ENCODE results near the gene KCND3. TPM values are rescaled to one million over a fixed set of nuclear protein-coding genes. Genes with fewer than 3 reads are reported as not detected.

The KCND3 gene
- polyA plus RNA-seq, 6 donors from 2014 or later = 0.03 to 0.11 TPM; not detected in 4

DNA sequence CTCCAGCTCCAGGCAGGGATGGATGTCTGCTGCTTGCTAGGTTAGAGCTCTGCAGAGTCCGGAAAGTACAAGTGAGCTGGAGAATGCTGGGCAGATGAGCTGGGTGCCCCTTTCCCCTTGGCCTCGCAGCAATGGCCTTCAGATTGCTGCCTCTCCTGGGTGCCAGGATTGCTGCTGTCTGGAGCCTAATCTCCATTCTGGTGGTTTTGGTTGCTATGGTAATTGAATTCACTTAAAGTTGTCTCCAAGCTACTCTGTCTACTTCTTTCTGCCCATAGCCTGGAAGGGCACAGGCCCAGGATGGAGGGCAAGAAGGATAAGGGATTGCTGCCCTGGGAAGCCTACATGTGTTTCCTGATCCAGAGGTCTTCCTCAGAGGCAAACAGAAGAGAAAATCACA, 14.6 kb upstream of the KCND3 start:
- ATAC-seq (ENCODE audit: low read depth in 2 of 2) (no peak), DNase-seq (no peak)
- H3K27me3 Mint-ChIP-seq = peaks cover 18 to 51% (median 49%) of the 10 kb centered on the region in 3 donors
- H3K36me3 Mint-ChIP-seq = no peaks in the 10 kb centered on the region
- H3K27ac Mint-ChIP-seq = no peak overlapping the region
- H3K9me3 Mint-ChIP-seq = no peaks in the 10 kb centered on the region
- H3K4me1 Mint-ChIP-seq = peaks cover 0 to 3% (median 0%) of the 10 kb centered on the region in 3 donors
- no peak overlapping the region for H3K4me3 Mint-ChIP-seq

DNA sequence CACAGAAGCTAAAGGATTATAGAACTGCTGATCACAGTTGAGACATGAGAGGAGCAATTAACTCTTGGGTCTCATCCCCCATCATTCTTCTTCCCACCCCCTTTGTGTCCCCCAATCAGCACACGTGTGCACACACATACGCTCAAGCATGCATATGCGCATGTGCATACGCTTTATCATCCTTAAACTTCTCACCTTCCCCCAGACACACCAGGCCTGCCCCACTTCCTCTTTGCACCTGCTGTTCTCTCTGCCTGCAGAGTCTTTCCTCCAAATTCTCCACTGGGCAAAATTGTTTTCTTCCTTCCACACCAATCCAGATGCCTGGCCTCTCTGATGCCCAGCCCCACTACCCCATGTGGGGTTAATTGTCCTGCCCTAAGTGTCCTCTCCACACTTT, 13.0 kb upstream of the KCND3 start:
- H3K4me1 Mint-ChIP-seq = peaks cover 0 to 3% (median 0%) of the 10 kb centered on the region in 3 donors
- H3K9me3 Mint-ChIP-seq = no peaks in the 10 kb centered on the region
- H3K36me3 Mint-ChIP-seq = no peaks in the 10 kb centered on the region
- ATAC-seq (ENCODE audit: low read depth in 2 of 2) (no peak), DNase-seq (no peak)
- no peak overlapping the region for H3K27ac Mint-ChIP-seq
- H3K27me3 Mint-ChIP-seq = peaks cover 22 to 49% (median 45%) of the 10 kb centered on the region in 3 donors
- no peak overlapping the region for H3K4me3 Mint-ChIP-seq

DNA sequence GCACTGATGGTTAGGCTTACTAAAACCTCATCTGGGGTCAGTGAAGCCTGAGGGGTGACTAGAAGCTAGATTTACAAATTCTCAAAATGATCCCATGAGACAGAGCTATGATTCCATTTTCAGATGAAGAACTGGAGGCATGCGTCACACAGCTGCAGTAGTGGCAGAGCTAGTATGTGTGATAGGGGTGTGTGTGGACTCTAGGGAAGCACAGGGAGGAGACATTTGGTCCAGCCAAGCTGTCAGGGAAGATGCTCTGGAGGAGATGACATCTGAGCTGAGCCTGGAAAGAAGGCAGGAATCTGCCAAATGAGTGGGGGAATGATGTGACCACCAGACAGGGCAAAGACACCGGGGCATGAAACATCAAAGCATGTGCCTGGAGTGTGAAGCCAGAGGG, 12.0 kb upstream of the KCND3 start:
- no peak overlapping the region for H3K4me3 Mint-ChIP-seq
- H3K27me3 Mint-ChIP-seq = peaks cover 27 to 46% (median 46%) of the 10 kb centered on the region in 3 donors

DNA sequence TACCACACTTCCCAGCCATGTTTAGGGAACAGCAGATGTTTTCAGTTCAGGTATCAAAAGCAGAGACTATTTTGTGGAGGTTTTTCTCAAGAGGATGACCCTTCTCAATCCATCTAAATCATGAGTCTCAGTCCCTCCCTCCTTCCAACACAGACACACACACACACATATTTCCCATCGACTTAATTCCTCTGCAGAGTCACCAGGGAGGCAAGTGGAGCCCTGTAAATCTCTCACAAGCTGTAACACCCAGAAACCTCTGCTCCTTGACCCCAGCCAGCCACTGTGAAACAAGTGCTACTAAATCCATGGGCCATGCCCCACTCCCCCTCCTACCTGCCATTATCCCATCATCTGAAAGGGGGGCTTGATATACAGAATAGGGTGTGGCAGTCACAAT, 10.6 kb upstream of the KCND3 start:
- Mint-ChIP-seq H3K4me1 (peaks cover 0 to 3% (median 0%) of the 10 kb centered on the region in 3 donors), H3K27me3 (peaks cover 31 to 44% (median 42%) of the 10 kb centered on the region in 3 donors), H3K4me3 (no peak overlapping the region), H3K36me3 (no peaks in the 10 kb centered on the region), H3K27ac (no peak overlapping the region), H3K9me3 (no peaks in the 10 kb centered on the region)
- ATAC-seq (ENCODE audit: low read depth in 2 of 2) = no peak
- DNase-seq = no peak

More for the DNA sequence above, 12.0 kb upstream of the KCND3 start:
- Mint-ChIP-seq H3K9me3 (no peaks in the 10 kb centered on the region), H3K36me3 (no peaks in the 10 kb centered on the region), H3K27ac (no peak overlapping the region), H3K4me1 (peaks cover 0 to 3% (median 0%) of the 10 kb centered on the region in 3 donors)
- no peak for ATAC-seq (ENCODE audit: low read depth in 2 of 2)
- DNase-seq = no peak

DNA sequence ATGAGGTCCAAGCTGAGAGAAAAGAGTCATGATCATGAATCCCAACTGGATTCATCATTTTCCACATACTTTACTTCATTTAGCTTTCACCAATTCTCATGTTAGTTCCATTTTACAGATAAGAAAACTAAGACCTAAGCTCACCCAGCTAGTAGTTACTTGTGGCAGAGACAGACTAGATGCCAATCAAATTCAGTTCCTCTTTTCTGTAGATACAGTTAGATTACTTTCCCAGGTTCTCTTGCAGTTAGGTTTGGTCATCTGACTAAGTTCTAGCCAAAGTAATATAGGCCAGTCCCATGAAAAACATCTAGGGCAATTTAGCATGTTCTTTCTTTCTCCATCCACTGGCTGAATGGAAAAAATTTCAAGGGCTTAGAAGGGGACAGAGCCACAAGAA, 8.9 kb upstream of the KCND3 start:
- H3K9me3 Mint-ChIP-seq = no peaks in the 10 kb centered on the region
- no peak overlapping the region for H3K4me3 Mint-ChIP-seq
- no peak overlapping the region for H3K27ac Mint-ChIP-seq
- H3K27me3 Mint-ChIP-seq = peaks cover 34 to 57% (median 55%) of the 10 kb centered on the region in 3 donors
- no peaks in the 10 kb centered on the region for H3K36me3 Mint-ChIP-seq
- H3K4me1 Mint-ChIP-seq = peaks cover 0 to 3% (median 0%) of the 10 kb centered on the region in 3 donors
- no peak for ATAC-seq (ENCODE audit: low read depth in 2 of 2)
- no peak for DNase-seq

DNA sequence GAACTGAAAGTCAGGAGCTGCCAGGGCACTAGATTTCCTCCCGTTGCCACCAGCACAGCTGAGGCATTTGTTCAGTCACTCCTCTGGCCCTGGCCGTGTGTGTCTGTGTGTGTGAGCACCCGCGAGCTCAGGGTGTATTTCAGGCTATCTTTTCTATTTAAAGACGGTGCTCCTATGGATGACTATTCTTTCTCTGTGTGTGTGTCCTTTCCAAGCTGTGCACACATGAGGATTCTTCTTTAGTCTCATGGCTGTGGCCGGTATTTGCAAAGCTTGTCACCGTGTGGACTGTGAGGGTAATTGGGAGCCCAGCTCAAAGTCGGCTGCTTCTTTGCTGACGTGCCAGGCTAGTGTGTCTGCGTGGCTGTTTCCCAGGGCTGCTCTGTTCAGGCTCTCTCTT, 3.0 kb upstream of the KCND3 start:
- no peak overlapping the region for H3K27ac Mint-ChIP-seq
- ATAC-seq (ENCODE audit: low read depth in 2 of 2) (no peak), DNase-seq (no peak)
- H3K27me3 Mint-ChIP-seq = peaks cover 50 to 67% (median 58%) of the 10 kb centered on the region in 3 donors
- peaks cover 5 to 30% (median 15%) of the 10 kb centered on the region in 3 donors for H3K4me1 Mint-ChIP-seq
- H3K9me3 Mint-ChIP-seq = no peaks in the 10 kb centered on the region
- H3K36me3 Mint-ChIP-seq = no peaks in the 10 kb centered on the region
- peak overlapping the region in 3 of 8 donors; percentile 9 to 65 (median 12) for H3K4me3 Mint-ChIP-seq

DNA sequence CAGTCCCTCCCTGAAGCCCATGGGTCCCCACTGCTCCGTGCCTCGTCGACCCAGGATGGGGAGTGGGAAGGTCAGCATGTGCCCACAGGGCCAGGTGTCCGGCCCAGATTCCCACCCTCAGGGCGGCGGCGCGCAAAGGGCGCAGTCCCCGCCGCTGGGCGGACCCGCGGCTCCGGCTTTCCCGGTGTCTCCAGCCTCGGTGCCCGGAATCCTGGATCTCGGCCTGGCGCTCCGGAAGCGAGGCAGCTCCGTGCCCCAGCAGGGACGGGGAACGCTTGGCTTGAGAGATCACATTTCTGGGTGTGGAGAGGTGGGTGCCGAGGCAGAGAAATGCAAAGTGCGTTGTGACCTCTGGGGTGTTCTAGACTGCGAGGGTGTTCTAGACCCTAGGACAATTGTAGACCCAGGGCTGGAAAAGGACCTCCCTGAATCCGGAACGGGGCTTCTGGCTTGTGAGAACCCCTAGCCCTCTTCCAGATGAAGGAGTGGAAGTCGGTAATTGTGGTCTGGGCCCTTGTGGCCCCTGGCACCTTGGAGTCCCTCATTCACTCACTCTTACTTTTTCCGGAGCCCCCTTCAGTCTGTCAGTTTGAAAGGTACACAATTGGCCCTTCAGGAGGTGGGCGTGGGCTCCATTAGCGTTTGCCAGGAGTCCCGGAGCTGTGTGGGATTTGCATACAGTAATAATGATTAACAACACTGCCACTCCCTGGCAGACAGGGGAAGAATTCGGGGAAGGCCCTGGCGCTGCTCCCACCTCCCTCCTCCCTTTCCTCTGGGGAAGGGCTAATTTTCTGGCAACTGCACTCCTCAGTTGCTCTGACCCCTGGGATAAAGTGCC, 1.6 kb upstream of the KCND3 start:
- H3K4me1 Mint-ChIP-seq = peaks cover 5 to 30% (median 15%) of the 10 kb centered on the region in 3 donors
- H3K4me3 Mint-ChIP-seq = peak overlapping the region in 7 of 8 donors; percentile 49 to 80 (median 57)
- no peaks in the 10 kb centered on the region for H3K36me3 Mint-ChIP-seq
- peaks cover 55 to 75% (median 72%) of the 10 kb centered on the region in 3 donors for H3K27me3 Mint-ChIP-seq
- ATAC-seq (ENCODE audit: low read depth in 2 of 2) (no peak), DNase-seq (no peak)
- H3K27ac Mint-ChIP-seq = peak overlapping the region in 1 of 6 donors; percentile 73
- H3K9me3 Mint-ChIP-seq = no peaks in the 10 kb centered on the region

DNA sequence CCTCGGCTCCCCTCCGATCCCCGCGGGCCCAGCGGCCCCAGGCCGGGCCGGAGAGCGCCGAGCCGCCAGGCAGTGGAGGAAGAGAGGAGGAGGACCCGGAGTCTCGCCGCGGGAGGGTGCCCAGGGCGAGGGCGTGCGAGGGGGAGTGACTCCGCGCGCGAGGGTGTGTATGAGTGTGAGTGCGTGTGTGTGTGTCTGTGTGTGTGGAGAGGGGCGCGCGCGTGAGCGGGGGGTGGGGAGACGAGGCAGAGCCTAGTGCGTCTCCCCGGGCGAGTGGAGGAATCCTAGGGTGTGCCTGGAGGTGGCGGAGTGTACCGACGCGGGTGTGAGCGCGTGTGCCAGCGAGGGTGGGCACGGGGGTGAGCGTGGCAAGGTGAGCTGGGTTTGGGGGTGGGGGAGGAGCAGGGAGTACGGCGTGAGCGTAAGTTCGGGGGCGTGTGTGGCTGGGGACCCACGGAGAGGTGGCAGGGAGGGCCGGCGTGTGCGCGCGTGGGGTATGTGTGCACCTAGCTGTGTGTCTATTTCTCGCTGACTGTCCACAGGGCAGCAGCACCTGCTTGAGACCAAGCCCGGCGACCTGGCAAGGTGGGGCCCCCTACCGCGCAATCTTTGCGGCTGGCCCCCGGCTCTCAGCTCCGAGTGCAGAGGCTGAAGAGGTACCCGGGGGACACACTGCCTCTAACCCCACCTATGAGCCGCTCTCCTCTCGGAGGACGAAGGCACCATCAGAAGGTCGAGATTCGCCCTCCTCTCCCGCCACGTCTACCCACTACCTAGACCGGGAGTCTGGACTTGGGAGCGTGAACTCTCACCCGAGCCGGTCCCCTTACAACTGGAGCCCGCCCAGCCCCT, 784 bp upstream of the KCND3 start:
- no peaks in the 10 kb centered on the region for H3K36me3 Mint-ChIP-seq
- peak overlapping the region; percentile 9 to 82 (median 73) for H3K4me3 Mint-ChIP-seq
- H3K4me1 Mint-ChIP-seq = peaks cover 5 to 30% (median 15%) of the 10 kb centered on the region in 3 donors
- ATAC-seq (ENCODE audit: low read depth in 2 of 2) (no peak), DNase-seq (no peak)
- no peaks in the 10 kb centered on the region for H3K9me3 Mint-ChIP-seq
- H3K27me3 Mint-ChIP-seq = peaks cover 52 to 71% (median 68%) of the 10 kb centered on the region in 3 donors
- H3K27ac Mint-ChIP-seq = no peak overlapping the region

DNA sequence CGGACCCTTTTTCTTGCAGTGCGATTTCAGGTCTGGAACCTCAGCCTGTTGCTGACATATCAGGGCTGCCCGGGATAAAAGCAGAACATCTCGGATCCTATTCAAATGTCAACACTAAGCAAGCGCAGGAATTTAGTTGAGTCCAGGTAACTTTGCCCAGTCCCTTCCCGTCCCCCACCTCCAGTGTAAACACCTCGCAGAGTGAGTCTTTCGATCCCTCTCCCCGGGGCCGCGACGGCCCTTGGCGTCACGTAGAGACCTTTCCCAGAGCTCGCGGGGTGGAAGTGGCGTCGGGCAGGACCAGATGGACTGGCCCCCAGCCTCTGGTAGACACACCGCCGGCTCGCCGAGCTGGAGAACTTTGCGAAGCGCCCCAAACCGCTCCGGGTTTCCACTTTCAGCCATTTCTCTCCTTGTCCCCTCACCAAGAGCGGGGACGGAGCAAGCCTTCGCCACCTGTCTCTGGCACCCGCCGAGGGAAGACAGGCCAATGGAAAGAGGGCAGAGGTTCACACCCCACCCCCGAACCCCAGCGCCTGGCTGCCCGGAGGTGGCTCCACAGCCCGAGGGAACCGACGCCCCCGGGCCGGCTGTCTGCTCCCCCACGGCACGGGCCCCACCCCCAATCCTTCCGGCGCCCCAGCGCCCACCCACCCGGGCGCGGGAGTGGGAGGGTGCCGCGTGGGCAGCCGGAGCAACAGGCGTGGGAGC, 570 bp downstream of the KCND3 start:
- DNase-seq = no peak
- Mint-ChIP-seq H3K27me3 (peaks cover 56 to 70% (median 68%) of the 10 kb centered on the region in 3 donors), H3K4me1 (peaks cover 5 to 30% (median 15%) of the 10 kb centered on the region in 3 donors), H3K36me3 (no peaks in the 10 kb centered on the region), H3K9me3 (no peaks in the 10 kb centered on the region), H3K4me3 (peak overlapping the region; percentile 9 to 90 (median 68)), H3K27ac (no peak overlapping the region)
- no peak for ATAC-seq (ENCODE audit: low read depth in 2 of 2)

DNA sequence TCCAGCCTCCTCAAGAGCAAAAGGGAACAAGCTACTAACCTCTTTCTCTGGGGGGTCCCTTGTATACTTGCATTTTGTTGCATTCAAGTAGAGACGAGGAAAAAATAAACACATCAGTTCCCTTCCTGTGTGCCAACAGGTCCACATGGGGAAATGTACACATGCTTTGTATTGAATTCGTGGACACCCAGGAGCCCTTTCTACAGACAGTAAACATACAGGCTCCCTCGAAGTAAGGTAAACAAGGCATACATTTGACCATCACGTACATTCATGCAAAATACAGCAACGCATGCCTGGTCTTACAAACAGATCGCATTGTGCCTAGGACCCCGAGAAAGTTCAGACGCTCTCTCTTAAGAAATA, 1.1 kb downstream of the KCND3 start:
- no peaks in the 10 kb centered on the region for H3K9me3 Mint-ChIP-seq
- no peaks in the 10 kb centered on the region for H3K36me3 Mint-ChIP-seq
- peak overlapping the region in 6 of 8 donors; percentile 9 to 90 (median 58) for H3K4me3 Mint-ChIP-seq
- DNase-seq (no peak), ATAC-seq (ENCODE audit: low read depth in 2 of 2) (no peak)
- peaks cover 5 to 30% (median 15%) of the 10 kb centered on the region in 3 donors for H3K4me1 Mint-ChIP-seq
- no peak overlapping the region for H3K27ac Mint-ChIP-seq
- peaks cover 53 to 70% (median 68%) of the 10 kb centered on the region in 3 donors for H3K27me3 Mint-ChIP-seq

DNA sequence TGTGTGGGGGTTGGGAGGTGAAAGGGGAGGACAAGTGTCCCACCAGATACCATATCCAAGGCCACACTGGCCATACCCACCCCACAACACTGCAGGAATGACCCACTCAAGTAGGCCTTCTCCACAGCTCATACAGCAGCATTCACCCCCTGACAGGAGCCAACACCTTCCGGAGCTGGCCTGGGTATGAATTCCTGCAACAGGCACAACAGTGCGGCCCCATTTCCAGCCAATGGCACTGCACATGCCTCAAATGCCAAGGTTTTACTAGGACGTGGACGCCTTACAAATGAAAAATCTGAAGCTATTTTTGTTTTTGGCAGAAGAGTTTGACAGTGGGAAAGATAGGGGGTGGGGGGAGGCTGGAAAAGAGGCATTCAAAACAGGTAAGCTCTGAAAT, 2.0 kb downstream of the KCND3 start:
- no peak for DNase-seq
- no peak for ATAC-seq (ENCODE audit: low read depth in 2 of 2)
- no peaks in the 10 kb centered on the region for H3K36me3 Mint-ChIP-seq
- H3K27ac Mint-ChIP-seq = no peak overlapping the region
- no peaks in the 10 kb centered on the region for H3K9me3 Mint-ChIP-seq
- peaks cover 5 to 30% (median 15%) of the 10 kb centered on the region in 3 donors for H3K4me1 Mint-ChIP-seq
- peak overlapping the region in 2 of 8 donors; percentile 6 to 42 for H3K4me3 Mint-ChIP-seq
- H3K27me3 Mint-ChIP-seq = peaks cover 45 to 63% (median 62%) of the 10 kb centered on the region in 3 donors

DNA sequence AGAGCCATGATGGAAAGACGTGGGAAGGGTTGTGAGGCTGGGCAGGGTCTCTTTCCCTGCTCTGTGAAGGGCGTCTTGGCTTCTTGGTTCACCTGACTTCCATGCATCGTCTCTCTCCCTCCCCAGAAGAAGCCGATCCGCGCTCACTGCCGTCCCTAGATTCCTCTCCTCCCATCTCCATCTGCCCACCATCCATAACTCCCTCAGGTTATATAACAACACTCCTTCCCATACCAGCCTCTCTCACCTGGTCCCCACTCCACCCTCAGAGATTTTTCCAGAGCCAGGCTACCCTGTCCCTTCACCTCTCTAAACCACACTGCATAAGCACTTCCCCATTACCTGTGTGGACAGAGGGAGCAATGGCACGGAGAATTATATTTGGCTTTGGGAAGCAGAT, 6.0 kb downstream of the KCND3 start:
- Mint-ChIP-seq H3K4me3 (no peak overlapping the region), H3K27me3 (peaks cover 32 to 54% (median 37%) of the 10 kb centered on the region in 3 donors), H3K27ac (no peak overlapping the region), H3K36me3 (no peaks in the 10 kb centered on the region), H3K4me1 (peaks cover 0 to 3% (median 0%) of the 10 kb centered on the region in 3 donors), H3K9me3 (no peaks in the 10 kb centered on the region)
- ATAC-seq (ENCODE audit: low read depth in 2 of 2) (no peak), DNase-seq (no peak)

DNA sequence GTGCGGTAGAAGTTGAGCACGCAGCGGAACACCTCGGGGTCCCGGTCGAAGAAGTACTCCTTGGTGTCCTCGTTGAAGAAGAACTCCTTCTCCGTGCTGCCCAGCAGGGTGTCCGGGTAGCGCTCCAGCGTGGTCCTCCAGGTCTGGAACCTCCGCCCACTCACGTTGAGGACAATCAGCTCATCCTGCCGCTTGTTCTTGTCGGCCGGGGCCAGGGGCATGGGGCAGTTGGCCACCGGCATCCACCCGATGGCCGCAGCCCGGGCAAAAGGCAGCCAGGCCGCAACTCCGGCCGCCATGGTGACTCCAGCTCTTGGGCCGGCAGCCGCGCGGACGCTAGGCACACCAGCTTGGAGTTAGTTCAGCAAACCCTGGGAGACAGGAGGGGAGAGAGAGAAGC, 7.0 kb downstream of the KCND3 start:
- Mint-ChIP-seq H3K27me3 (peaks cover 29 to 63% (median 46%) of the 10 kb centered on the region in 3 donors), H3K27ac (no peak overlapping the region), H3K36me3 (no peaks in the 10 kb centered on the region), H3K4me3 (no peak overlapping the region), H3K4me1 (no peaks in the 10 kb centered on the region), H3K9me3 (no peaks in the 10 kb centered on the region)
- DNase-seq = no peak
- no peak for ATAC-seq (ENCODE audit: low read depth in 2 of 2)

Measured in naive B cell (primary cell).